HL-60/S4 (cell line): ENCODE data around the gene AP1S3.
"Not testable (repeated sequence)": the region's sequence is repeated elsewhere in the genome, so short reads cannot be mapped to it uniquely, and the experiment has no call there.

Experiments
- in situ Hi-C: fragments of 300-500 bp; cut with MboI; formaldehyde crosslinking; loops from 2 replicates; pipeline ENCODE4 v1.14.3; 2022; ENCODE audit warnings: low sequenced_read_pairs

The AP1S3 gene

DNA sequence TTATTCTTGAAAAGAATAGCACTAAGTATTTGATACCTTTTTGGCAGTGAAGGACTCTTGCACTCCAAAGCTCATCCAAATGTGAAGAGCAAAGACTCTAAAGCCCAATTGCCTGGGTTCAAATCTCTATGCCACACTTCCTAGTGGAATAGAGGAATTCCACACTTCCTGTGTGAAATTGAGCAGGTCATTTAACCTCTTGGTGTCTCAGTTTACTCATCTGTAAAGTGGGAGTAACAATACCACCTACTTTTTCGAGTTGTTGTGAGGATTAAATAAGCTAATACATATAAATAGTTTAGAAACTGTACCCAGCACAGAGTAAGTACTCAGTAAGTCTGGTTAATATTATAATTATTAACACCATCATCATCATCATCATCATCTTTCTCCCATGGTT is 72.6 kb downstream of the AP1S3 start:
- in situ Hi-C loops = no loop called here

DNA sequence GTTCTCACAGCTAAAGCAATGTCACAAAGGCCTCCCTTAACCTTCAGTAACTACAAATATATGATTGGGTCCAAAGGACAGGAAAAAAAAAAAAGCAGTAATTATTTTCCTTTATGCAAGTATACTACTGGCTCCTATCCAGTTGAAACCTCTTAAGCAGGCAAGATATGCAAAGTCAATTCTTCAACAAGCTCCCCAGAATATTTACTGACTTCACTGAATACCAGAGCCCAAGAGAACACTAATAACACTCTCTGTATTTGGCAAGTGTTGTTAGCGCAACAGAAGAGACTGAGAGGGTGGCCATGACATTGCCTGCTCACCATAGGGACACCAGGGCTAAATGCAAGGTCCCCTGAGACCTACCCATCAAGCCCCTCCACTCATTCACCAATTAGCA is 74.5 kb downstream of the AP1S3 start:
- in situ Hi-C loops = no loop called here

GRCh38 chr2:223761746-223762145 is 75.6 kb downstream of the AP1S3 start:
- in situ Hi-C loops = not testable (repeated sequence)

GRCh38 chr2:223760838-223761502 is 76.4 kb downstream of the AP1S3 start:
- in situ Hi-C loops = no loop called here

- in situ Hi-C loops = no loop called here
Observed at GRCh38 chr2:223759569-223760430, 77.6 kb downstream of the AP1S3 start.

GRCh38 chr2:223758131-223758840 is 79.1 kb downstream of the AP1S3 start:
- in situ Hi-C loops = no loop called here

DNA sequence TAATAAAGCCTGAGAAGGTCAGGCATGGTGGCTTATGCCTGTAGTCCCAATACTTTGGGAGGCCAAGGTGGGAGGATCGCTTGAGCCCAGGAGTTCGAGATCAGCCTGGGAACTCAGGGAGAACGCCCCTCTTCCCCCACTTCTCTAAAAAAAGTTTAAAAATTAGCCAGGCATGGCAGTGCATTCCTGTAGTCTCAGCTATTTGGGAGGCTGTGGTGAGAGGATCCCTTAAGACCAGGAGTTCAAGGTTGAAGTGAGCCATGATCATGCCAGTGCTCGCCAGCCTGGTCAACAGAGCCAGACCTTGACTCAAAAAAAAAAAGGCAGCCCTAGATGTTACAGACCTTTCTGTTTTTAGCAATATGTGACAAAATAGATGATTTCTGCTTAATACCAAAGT is 83.4 kb downstream of the AP1S3 start:
- in situ Hi-C loops = no loop called here

GRCh38 chr2:223751012-223751411 is 86.4 kb downstream of the AP1S3 start:
- in situ Hi-C loops = no loop called here

GRCh38 chr2:223747392-223748042 is 89.9 kb downstream of the AP1S3 start:
- in situ Hi-C loops = no loop called here

GRCh38 chr2:223746611-223747010 is 90.8 kb downstream of the AP1S3 start:
- in situ Hi-C loops = no loop called here

- in situ Hi-C loops = no loop called here
Observed at GRCh38 chr2:223744580-223744979, 92.8 kb downstream of the AP1S3 start.

DNA sequence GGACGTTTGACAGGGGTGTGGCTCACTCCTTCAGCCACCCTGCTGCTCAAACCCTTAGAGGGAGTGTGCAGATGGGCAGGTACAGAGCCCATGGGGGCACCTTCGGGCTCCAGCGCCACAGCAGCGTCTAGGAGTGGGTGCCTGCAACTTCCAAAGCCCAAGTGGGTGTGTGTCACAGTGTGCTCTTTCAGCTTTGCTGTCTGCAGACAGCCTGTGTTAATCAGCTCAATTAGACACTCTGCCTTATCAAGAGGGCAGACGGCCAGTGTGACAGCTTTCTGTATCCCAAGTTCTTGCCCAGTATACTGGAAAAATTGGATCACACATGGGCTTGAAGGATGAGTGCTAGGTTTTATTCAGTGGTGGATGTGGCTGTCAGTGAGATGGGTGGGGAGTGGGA is 96.7 kb downstream of the AP1S3 start:
- in situ Hi-C loops = no loop called here

GRCh38 chr2:223737207-223737606 is 100.2 kb downstream of the AP1S3 start:
- in situ Hi-C loops = no loop called here

DNA sequence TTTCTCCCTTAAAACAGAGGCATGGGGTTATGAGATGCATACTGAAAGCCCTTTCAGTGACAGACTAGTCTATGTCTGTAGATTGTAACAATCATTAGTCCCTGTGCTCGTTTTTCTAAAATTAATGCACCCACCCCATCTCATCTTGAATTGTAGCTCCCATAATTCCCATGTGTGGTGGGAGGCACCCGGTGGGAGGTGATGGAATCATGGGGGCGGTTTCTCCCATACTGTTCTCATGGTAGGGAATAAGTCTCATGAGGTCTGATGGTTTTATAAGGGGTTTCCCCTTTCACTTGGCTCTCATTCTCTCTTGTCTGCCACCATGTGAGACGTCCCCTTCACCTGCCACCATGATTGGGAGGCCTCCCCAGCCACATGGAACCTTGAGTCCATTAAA is 100.9 kb downstream of the AP1S3 start:
- in situ Hi-C loops = no loop called here

DNA sequence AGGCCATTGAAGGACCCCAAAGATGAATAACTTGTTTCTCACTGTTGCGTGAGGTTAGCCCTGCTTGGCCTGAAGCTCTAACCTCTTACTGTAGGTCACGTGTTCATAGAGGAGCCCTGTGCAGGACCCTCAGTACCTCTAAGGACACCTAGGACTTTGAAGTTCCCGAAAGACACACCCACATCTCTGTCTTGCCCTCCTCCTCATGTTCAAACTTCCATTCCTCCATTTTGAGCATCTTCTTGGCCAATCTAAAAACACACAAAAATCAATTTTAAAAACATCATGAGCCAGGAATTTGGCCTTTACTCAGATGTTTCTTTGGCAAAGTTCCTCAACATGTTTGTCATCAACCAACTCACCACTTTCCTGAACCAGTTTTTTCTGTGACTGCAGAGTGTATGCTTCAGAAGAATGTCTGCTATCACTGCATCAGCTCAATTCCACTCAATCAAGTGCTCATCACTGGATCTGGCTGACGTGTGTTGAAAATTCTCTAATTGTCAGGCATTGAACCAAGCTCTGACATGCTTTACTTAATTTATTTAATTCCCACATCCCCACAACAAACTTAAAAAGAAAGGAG is 101.6 kb downstream of the AP1S3 start:
- in situ Hi-C loops = no loop called here

- in situ Hi-C loops = no loop called here
Observed at GRCh38 chr2:223735035-223735640, 102.2 kb downstream of the AP1S3 start.

- in situ Hi-C loops = no loop called here
Observed at GRCh38 chr2:223734346-223734745, 103.0 kb downstream of the AP1S3 start.

- in situ Hi-C loops = no loop called here
Observed at GRCh38 chr2:223732346-223732745, 105.0 kb downstream of the AP1S3 start.

DNA sequence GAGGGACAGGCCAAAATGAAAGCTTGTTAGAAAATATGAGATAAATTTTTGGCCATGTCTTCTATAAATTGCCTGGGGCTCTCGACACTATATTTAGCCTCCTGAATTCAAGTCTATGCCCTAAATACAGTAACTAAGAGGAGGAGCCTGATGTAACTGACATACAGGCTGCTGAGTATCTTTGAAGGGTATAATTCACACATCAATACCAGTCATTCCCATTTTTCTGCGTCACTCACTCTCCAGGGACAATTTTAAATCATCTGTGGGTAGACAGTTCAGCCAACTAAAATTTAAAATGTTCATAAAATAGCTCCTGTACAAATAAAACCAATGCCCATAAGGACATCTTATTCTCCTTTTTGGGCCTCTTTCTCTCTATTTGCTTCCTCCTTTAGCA is 105.9 kb downstream of the AP1S3 start:
- in situ Hi-C loops = no loop called here

GRCh38 chr2:223729781-223730180 is 107.6 kb downstream of the AP1S3 start:
- in situ Hi-C loops = no loop called here
